ENCODE results near the gene DEFB132.
"Not testable (repeated sequence)": the region's sequence is repeated elsewhere in the genome, so short reads cannot be mapped to it uniquely, and the experiment has no call there.

DEFB132 gene

GRCh38 chr20:257419-257818 is at the start of gene DEFB132:
Gene DEFB132, plus strand, starts transcription at chr20:257724. Its CDS starts 55 bp downstream, at chr20:257779.
- no peak for DNase-seq (ENCODE audit: low read depth)

- no peak for DNase-seq (ENCODE audit: low read depth)
Observed at GRCh38 chr20:208942-209566, 48.5 kb upstream of the DEFB132 start.

- DNase-seq (ENCODE audit: low read depth), result no peak
Observed at GRCh38 chr20:210809-211502, 46.6 kb upstream of the DEFB132 start.

- DNase-seq (ENCODE audit: low read depth), result no peak
Observed at GRCh38 chr20:214383-214782, 43.1 kb upstream of the DEFB132 start.

GRCh38 chr20:215796-216195 is 41.7 kb upstream of the DEFB132 start:
- DNase-seq (ENCODE audit: low read depth), result no peak

GRCh38 chr20:217266-217665 is 40.3 kb upstream of the DEFB132 start:
- DNase-seq (ENCODE audit: low read depth), result no peak

- DNase-seq (ENCODE audit: low read depth), result no peak
Observed at GRCh38 chr20:219290-220115, 38.0 kb upstream of the DEFB132 start.

- DNase-seq (ENCODE audit: low read depth), result no peak
Observed at GRCh38 chr20:221258-221830, 36.2 kb upstream of the DEFB132 start.

- DNase-seq (ENCODE audit: low read depth), result not testable (repeated sequence)
Observed at GRCh38 chr20:225879-226278, 31.6 kb upstream of the DEFB132 start.

- DNase-seq (ENCODE audit: low read depth), result no peak
Observed at GRCh38 chr20:226958-227357, 30.6 kb upstream of the DEFB132 start, which contains the start of gene DEFB129. Gene DEFB129, plus strand, starts transcription at chr20:227258. Its CDS starts 31 bp downstream, at chr20:227289.

- DNase-seq (ENCODE audit: low read depth), result no peak
Observed at GRCh38 chr20:227439-228105, 30.0 kb upstream of the DEFB132 start.

GRCh38 chr20:235891-236290 is 21.6 kb upstream of the DEFB132 start:
- DNase-seq (ENCODE audit: low read depth), result no peak

- no peak for DNase-seq (ENCODE audit: low read depth)
Observed at GRCh38 chr20:237489-237888, 20.0 kb upstream of the DEFB132 start.

GRCh38 chr20:237929-238328 is 19.6 kb upstream of the DEFB132 start:
- no peak for DNase-seq (ENCODE audit: low read depth)

GRCh38 chr20:242905-243304 is 14.6 kb upstream of the DEFB132 start:
- DNase-seq (ENCODE audit: low read depth), result no peak

- no peak for DNase-seq (ENCODE audit: low read depth)
Observed at GRCh38 chr20:251354-251753, 6.2 kb upstream of the DEFB132 start.

- no peak for DNase-seq (ENCODE audit: low read depth)
Observed at GRCh38 chr20:252801-253200, 4.7 kb upstream of the DEFB132 start.

GRCh38 chr20:253447-253846 is 4.1 kb upstream of the DEFB132 start:
- not testable (repeated sequence) for DNase-seq (ENCODE audit: low read depth)

GRCh38 chr20:258269-258858 is 840 bp downstream of the DEFB132 start:
- DNase-seq (ENCODE audit: low read depth), result no peak

GRCh38 chr20:258963-259362 is 1.4 kb downstream of the DEFB132 start:
- DNase-seq (ENCODE audit: low read depth), result no peak

GRCh38 chr20:259981-260380 is 2.5 kb downstream of the DEFB132 start:
- DNase-seq (ENCODE audit: low read depth), result no peak

- DNase-seq (ENCODE audit: low read depth), result no peak
Observed at GRCh38 chr20:263701-264100, 6.2 kb downstream of the DEFB132 start.

All from stimulated activated CD8-positive, alpha-beta memory T cell treated with anti-CD3 and anti-CD28 coated beads, Interleukin-12 subunit alpha, Interleukin-12 subunit beta, amount 100 ng/mL, for 4 hours (primary cell).